GM10847 (cell line): ENCODE measurements around the gene KRTAP5-8.

ENCODE experiments used
- POLR2A ChIP-seq: IDR thresholded peaks from 2 replicates; pipeline ENCODE4 v1.6.1; 2011; ENCODE audit not compliant: insufficient read length; ENCODE audit errors: extremely low read depth

The KRTAP5-8 gene

DNA sequence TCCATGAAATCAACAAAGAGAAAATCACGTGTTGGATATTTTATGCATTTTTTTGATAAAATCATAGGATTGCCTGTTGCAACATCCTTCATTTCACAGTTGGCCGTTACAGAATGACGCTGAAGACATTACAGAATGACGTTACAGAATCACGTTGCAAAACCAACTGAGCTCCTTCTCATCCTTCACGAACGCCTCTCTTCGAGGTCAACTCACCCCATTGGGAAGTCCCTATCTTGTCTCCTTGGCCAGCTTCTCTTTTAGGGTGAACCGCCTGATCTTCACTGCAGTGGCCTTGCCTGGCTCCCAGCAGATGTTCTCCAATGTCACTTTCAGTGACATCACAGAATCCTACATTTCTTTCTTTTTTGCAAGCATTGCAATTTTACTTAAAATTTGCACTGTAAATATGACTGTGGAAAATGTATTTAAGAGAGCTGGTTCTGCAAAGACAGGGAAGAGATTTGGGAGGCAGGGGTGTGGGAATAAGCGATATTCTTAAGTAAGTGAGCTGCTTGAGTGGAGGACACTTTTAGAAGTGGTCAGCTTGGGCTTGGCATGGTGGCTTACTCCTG, 5.7 kb upstream of the KRTAP5-8 start:
- TF ChIP-seq POLR2A = no peak

DNA sequence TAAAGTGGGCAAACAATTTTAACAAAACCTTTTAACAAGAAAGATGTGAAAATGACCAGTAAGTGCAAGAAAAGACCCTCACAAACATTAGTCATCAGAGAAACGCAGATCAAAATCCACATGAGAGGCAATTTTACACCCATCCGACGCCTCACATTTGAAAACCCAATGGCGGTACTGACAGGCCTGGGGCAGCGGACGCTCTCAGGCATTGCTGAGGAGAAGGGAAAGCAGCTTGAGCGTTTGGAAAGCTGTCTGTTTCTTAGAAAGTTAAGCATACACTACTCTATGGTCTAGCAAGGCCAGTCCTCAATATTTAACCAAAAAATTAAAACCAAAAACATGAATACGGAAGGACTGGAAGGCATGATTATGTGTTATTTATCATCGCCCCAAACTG, 2.0 kb upstream of the KRTAP5-8 start:
- TF ChIP-seq POLR2A = no peak

- no peak for TF ChIP-seq POLR2A
Measured at GRCh38 chr11:71537537-71537936, 288 bp upstream of the KRTAP5-8 start.

DNA sequence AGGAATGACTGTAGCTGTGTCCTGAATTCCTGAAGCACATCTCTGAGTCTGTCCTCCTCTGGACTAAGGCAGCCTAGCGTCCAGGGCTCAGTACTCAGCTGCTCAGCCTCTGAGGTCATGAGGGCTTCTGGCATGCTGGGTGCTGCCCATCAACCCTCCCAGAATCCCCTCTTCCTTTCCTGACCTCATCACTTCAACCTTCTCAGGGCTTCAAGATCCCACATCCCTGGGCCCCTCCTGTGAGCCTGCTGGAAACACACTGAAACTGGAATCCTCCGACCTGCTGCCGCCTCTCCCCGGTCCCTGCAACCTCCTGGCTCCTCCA, 803 bp downstream of the KRTAP5-8 start:
- no peak for TF ChIP-seq POLR2A

GRCh38 chr11:71539017-71539416, 1.2 kb downstream of the KRTAP5-8 start:
- no peak for TF ChIP-seq POLR2A

DNA sequence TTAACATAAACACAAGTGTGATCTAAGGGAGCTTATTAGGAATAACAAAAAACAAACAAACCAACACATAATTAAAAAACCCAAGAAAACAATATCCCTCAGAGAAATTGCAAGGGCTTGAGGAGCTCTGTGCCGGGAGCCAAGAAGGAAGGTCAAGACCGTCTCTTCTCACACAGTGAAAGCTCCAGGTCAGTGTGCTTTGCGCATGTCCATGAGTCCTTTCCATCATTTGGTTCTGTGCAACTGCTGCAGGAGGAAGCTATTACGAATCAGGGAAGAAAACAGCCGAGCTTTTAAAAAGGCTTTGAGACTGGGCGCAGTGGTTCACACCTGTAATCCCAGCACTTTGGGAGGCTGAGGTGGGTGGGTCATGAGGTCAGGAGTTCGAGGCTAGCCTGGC, 4.6 kb downstream of the KRTAP5-8 start:
- no peak for TF ChIP-seq POLR2A

GRCh38 chr11:71542879-71543777, 5.3 kb downstream of the KRTAP5-8 start:
- TF ChIP-seq POLR2A = no peak

DNA sequence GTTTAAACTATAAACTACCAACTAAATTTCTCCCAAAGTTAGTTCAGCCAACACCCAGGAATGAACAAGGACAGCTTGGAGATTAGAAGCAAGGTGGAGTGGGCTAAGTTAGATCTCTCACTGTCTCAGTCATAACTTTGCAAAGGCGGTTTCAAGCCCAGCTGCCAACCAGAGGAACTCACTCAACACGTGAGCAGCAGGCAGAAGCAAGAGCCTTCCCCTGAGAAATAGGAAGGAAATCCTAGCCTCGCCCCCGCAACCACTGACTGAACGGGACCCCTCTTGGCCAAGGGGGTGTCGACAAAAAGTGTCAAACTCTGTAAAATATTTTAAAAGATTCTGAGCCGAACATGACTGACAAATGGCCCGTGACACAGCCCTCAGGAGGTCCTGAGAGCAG, 6.0 kb downstream of the KRTAP5-8 start:
- TF ChIP-seq POLR2A = no peak

DNA sequence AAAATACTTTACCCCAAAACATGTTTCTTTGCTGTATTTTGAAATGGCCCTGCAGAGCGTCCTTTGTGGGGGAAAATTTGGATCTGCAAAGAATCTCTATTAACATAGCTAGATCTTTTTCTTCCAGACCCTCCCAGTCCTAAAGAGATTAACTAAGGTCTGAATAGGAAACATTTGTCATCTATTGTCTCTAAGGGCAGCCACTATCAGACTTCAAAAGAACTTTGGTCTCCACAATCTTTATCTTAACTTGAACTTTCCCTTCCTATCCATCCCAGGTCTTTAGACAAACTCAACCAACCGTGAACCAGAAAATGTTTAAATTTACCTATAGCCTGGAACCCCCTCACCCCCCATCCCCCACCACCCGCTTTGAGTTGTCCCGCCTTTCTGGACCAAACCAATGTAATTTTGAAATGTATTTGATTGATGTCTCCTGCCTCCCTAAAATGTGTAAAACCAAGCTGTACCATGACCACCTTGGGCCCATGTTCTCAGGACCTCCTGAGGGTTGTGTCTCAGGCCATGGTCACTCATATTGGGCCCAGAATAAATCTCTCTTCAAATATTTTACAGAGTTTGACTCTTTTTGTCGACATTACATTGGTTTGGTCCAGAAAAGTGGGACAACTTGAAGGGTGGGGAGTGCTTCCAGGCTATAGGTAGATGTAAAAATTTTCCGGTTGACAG, 6.8 kb downstream of the KRTAP5-8 start:
- no peak for TF ChIP-seq POLR2A

DNA sequence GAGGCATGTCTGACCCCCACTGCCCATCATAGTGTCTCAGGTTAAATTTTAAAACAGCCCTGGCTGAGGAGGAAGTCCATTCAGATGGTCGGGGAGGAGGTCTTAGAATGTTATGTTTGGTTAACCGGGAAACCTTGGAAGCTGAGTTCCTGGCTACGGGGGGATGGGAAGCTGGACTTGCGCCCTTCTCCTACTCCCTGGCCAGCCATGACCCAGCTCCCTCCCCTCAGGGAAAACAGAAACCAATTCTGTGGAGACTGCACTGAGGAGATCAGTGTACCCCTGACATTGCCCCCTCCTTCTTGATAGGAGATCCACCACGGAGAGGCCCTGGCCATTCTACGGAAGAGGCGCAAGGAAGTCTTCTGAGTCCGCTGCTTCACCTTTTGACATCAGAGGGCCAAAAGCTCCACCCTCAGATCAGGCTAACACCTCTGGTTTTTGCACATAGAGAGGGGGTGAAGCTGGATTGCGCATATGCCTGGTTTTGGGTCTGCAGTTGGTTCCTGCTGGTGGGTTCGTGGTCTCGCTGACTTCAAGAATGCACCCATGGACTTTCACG, 7.7 kb downstream of the KRTAP5-8 start:
- TF ChIP-seq POLR2A = no peak

GRCh38 chr11:71548120-71548519, 10.3 kb downstream of the KRTAP5-8 start, which contains the start of gene KRTAP5-9:
KRTAP5-9 (plus strand) TSS chr11:71548420; CDS start chr11:71548658, 238 bp downstream.
- no peak for TF ChIP-seq POLR2A

GRCh38 chr11:71548716-71549151, 10.9 kb downstream of the KRTAP5-8 start:
- TF ChIP-seq POLR2A = no peak

DNA sequence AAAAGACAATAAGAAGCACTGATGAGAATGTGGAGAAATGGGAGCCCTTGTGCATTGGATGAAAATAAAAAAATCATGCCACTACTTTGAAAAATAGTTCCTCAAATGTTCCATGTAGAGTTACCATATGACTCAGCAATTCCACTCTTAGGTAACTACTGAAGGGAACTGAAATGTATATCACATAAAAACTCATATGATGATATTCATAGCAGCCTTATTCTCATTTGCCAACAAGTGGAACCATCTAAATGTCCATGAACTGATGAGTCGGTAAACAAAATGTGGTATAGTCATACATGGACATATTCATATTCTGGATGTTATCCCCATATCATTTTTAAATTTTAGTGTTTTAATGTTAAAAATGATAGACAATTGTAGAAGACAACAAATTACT, 13.9 kb downstream of the KRTAP5-8 start:
- TF ChIP-seq POLR2A = no peak

DNA sequence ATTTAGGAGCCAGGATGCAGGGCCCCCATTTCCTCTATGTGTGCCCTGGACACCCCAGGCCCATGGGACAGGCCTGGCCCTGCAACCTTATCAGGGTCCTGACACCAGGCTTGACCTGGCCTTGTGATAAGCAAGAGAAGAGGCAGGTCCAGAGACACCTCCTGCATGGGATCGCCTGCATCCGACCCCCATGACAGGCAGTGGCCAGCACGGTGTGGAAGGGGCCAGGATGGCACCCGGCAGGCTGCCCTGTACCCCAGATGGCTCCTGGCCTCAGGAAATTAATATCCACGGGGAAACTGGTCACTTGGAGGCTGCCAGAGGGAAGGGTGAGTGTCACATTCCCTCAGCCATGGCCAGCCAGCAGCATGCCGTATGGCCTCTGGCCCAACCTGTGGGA, 17.2 kb downstream of the KRTAP5-8 start:
- no peak for TF ChIP-seq POLR2A

DNA sequence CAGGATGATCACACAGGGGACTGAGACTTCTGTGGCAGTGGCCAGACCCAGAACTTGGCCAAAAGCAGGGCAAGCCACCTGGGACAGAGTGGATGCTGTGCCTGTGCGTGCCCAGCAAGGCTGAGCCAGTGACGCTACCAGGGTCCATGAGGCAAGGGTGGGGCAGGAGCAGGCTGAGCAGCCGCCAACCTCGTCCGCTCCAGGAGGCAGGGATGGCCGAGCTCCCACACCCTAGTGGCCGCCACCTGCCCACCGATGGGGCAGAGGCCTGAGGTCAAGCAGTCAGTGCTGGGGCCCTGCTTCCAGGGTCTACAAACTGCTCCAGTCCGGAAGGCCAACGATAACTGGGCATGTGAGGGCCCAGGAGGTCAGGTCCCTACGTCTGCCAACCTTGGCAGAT, 17.7 kb downstream of the KRTAP5-8 start:
- TF ChIP-seq POLR2A = no peak

DNA sequence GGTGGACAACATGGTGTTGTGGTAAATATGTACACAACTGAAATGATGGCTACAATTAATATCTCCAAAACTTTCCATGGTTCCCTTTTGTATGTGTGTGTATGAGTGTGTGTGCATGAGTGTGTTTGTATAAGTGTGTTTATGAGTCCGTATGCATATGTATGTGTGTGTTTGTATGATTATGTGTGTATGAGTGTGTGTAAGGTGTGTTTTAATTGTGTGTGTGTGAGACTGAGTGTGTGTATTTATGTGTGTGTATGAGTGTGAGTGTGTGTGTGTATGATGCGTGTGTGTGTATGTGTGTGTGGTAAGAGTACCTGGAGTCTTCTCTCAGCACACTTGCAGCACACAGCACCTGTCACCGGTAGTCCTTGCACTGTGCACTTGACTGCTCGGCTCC, 18.2 kb downstream of the KRTAP5-8 start:
- no peak for TF ChIP-seq POLR2A
